ENCODE results near the gene LRRC71. TPM values are rescaled to one million over a fixed set of nuclear protein-coding genes. Genes with fewer than 3 reads are reported as not detected.

LRRC71 gene
- total and polyA plus RNA-seq, 2 of the 8 experiments (the other 6 are each of a cell fraction or from before 2014, with no cell fraction given) = 0.05 TPM; not detected in 1

- no peak for FAIRE-seq
These were observed 35.9 kb downstream of the LRRC71 start for GRCh38 chr1:156956333-156956732.

More at GRCh38 chr1:156956333-156956732, 35.9 kb downstream of the LRRC71 start:
- H2BK5ac ChIP-seq (ENCODE audit: low read depth, low read length) = no peak overlapping the region
- no peaks in the 10 kb centered on the region for H3K79me2 ChIP-seq (ENCODE audit: control insufficient read depth in 1 of 2, insufficient read depth in 2 of 2, low read length in 2 of 2)
- no peaks in the 10 kb centered on the region for H3K23me2 ChIP-seq (ENCODE audit: low read depth, low read length)
- H3K18ac ChIP-seq (ENCODE audit: extremely low read depth, low read length) = no peak overlapping the region
- peaks cover 17 to 67% (median 46%) of the 10 kb centered on the region in 4 experiments; a peak in 7 of 8 replicates for H3K36me3 ChIP-seq (ENCODE audit: control insufficient read depth in 2 of 4, insufficient read depth in 4 of 4, low read length in 3 of 4)
- no peak overlapping the region for H2BK15ac ChIP-seq (ENCODE audit: low read length)
- no peak overlapping the region for H4K8ac ChIP-seq (ENCODE audit: extremely low read depth, insufficient read depth, low read length)
- H4K91ac ChIP-seq (replicated peaks; ENCODE audit: insufficient read length, low read length) = no peak overlapping the region
- H3K23ac ChIP-seq (ENCODE audit: insufficient read length) = no peak overlapping the region
- H3K56ac ChIP-seq (replicated peaks; ENCODE audit: insufficient read length, low read depth, low read length) = no peak overlapping the region
- no peak overlapping the region for H2AFZ ChIP-seq (ENCODE audit: low read length)
- H3K4me3 ChIP-seq (ENCODE audit: extremely low read depth in 1 of 4, insufficient read depth in 2 of 4, low read depth in 3 of 4, low read length in 4 of 4) = no peak overlapping the region
- H2BK120ac ChIP-seq (replicated peaks; ENCODE audit: low read depth, low read length) = no peak overlapping the region
- H2BK12ac ChIP-seq (ENCODE audit: low read depth, low read length) = no peak overlapping the region
- H3K14ac ChIP-seq (ENCODE audit: insufficient read length) = no peak overlapping the region
- H2AK5ac ChIP-seq (ENCODE audit: low read depth, low read length) = no peak overlapping the region
- H3K79me1 ChIP-seq (ENCODE audit: low read depth, low read length) = no peaks in the 10 kb centered on the region
- 86% methylated on average over 10 of the region's 10 CpGs; no CpG with 5 or more reads in 1 of the 2 experiments for WGBS, 2 experiments (ENCODE audit: extremely low coverage in 1 of 2, insufficient coverage in 1 of 2, insufficient read length in 1 of 2, insufficient replicate concordance in 2 of 2, low coverage in 1 of 2, low lambda C conversion rate in 2 of 2, missing lambda C conversion rate in 1 of 2)
- H4K20me1 ChIP-seq (replicated peaks in 1 of 2; ENCODE audit: control insufficient read depth in 1 of 2, insufficient read depth in 2 of 2, low read length in 2 of 2) = peaks cover 0 to 2% of the 10 kb centered on the region in 2 experiments
- TF ChIP-seq TAF7 (optimal IDR thresholded peaks at IDR 0.05; ENCODE audit: borderline replicate concordance, low read depth, low read length) = no peak
- no peak for TF ChIP-seq KDM5A (IDR thresholded peaks at IDR 0.05; ENCODE audit: low read length)
- no peak for TF ChIP-seq SIX5 (IDR thresholded peaks at IDR 0.05; ENCODE audit: low read depth, low read length)
- H2BK20ac ChIP-seq (ENCODE audit: low read length) = no peak overlapping the region
- no peak overlapping the region for H3K9ac ChIP-seq (replicated peaks in 1 of 4; ENCODE audit: extremely low read depth in 1 of 4, low read depth in 3 of 4, low read length in 3 of 4)
- H3K4me2 ChIP-seq (ENCODE audit: insufficient read depth in 1 of 2, low read depth in 2 of 2, low read length in 2 of 2) = no peak overlapping the region
- ChIA-PET POLR2A (ENCODE audit: partially characterized antibody) (no interaction called here), CTCF (ENCODE audit: partially characterized antibody) (interaction anchor here (0.7 to 2.4 kb wide), 10 partner anchors 8 to 134 kb away, joined by 3 to 11 read pairs (median 4); no protein-coding TSS in a partner anchor)
- H4K5ac ChIP-seq (ENCODE audit: insufficient read length, low read depth, low read length) = no peak overlapping the region
- H3K9me3 ChIP-seq (ENCODE audit: insufficient read depth in 2 of 2, low read depth in 1 of 2, low read length in 1 of 2) = no peaks in the 10 kb centered on the region
- no peak overlapping the region for H3K27ac ChIP-seq (ENCODE audit: low read depth, low read length)
- no peaks in the 10 kb centered on the region for H3K4me1 ChIP-seq (replicated peaks in 1 of 4; ENCODE audit: control insufficient read depth in 3 of 4, insufficient read depth in 4 of 4, low read length in 3 of 4)
- H3K4ac ChIP-seq (replicated peaks; ENCODE audit: insufficient read length, low read depth, low read length) = no peak overlapping the region
- no peaks in the 10 kb centered on the region for H3K27me3 ChIP-seq (replicated peaks in 1 of 4; ENCODE audit: control insufficient read depth in 3 of 4, extremely low read depth in 1 of 4, insufficient read depth in 3 of 4, low read length in 3 of 4)
- DNase-seq (ENCODE audit: low read depth in 1 of 2, low spot score in 2 of 2) = no peak
